MCF 10A (cell line): ENCODE data around the gene IL10RB. TPM values are rescaled to one million over a fixed set of nuclear protein-coding genes. Genes with fewer than 3 reads are reported as not detected.
A peak's percentile ranks its signal among the peaks of the same experiment; 100 is the strongest.

ENCODE experiments used
- BruUV-seq: library from RNA; stranded (reverse); fragments of 400-500 nt; replicated peaks from 2 replicates; lab custom pipeline; 2021; lab: Mats Ljungman, UMichigan
- CTCF ChIA-PET: fragments of 300-600 bp; sonication (Branson Sonifier 250); formaldehyde crosslinking; extraction: SDS; loops from one replicate; lab custom pipeline; 2021; ENCODE audit warnings: antibody characterized with exemption, inconsistent platforms; lab: Yijun Ruan, JAX
- POLR2A ChIA-PET: fragments of 300-600, 350-650 bp; sonication (Branson Sonifier 250); formaldehyde crosslinking; extraction: SDS; loops from one replicate; lab custom pipeline; 2020; ENCODE audit warnings: antibody characterized with exemption, inconsistent platforms; lab: Yijun Ruan, JAX
- DNase-seq: peaks from one replicate; pipeline ENCODE4 v3.0.0-alpha.2; 2018; ENCODE audit not compliant: unreplicated experiment
- H3K27ac Mint-ChIP-seq: one replicate; pipeline ENCODE4 v1.8.0; 2022; ENCODE audit warnings: mild to moderate bottlenecking, low read depth, mixed read lengths; ENCODE audit not compliant: unreplicated experiment
- H3K27me3 Mint-ChIP-seq: one replicate; pipeline ENCODE4 v1.8.0; 2022; ENCODE audit warnings: mixed read lengths; ENCODE audit not compliant: insufficient read depth, unreplicated experiment
- H3K36me3 Mint-ChIP-seq: one replicate; pipeline ENCODE4 v1.8.0; 2022; ENCODE audit warnings: mild to moderate bottlenecking, moderate library complexity, mixed read lengths; ENCODE audit not compliant: insufficient read depth, unreplicated experiment
- H3K4me1 Mint-ChIP-seq: one replicate; pipeline ENCODE4 v1.8.0; 2022; ENCODE audit warnings: mixed read lengths; ENCODE audit not compliant: insufficient read depth, unreplicated experiment
- H3K4me3 Mint-ChIP-seq: one replicate; pipeline ENCODE4 v1.8.0; 2022; ENCODE audit warnings: mild to moderate bottlenecking, moderate library complexity, mixed read lengths; ENCODE audit not compliant: unreplicated experiment
- H3K9me3 Mint-ChIP-seq: one replicate; pipeline ENCODE4 v1.8.0; 2022; ENCODE audit warnings: mixed read lengths; ENCODE audit not compliant: unreplicated experiment
- CTCF ChIP-seq: fragments of 200-600 bp; IDR thresholded peaks from one replicate; pipeline ENCODE4 v1.8.0; 2022; ENCODE audit warnings: antibody characterized with exemption, mild to moderate bottlenecking; ENCODE audit not compliant: unreplicated experiment
- intact Hi-C: fragments of 100-400 bp; cut with micrococcal nuclease; formaldehyde crosslinking; loops from 2 replicates; pipeline ENCODE4 v1.14.1; 2022
- total RNA-seq: library from RNA; stranded (reverse); gene quantifications from 2 replicates; pipeline ENCODE4 v1.2.3, GENCODE V29; 2022

Gene IL10RB
- total RNA-seq, 1 experiment from 2014 or later = 23.2 TPM

GRCh38 chr21:33267250-33267649 lies 1.1 kb downstream of the IL10RB start:
- ChIA-PET CTCF (interaction anchor here (0.7 to 1.9 kb wide), 4 partner anchors 37 to 108 kb away, joined by 3 to 6 read pairs (median 4); no protein-coding TSS in a partner anchor), POLR2A (interaction anchor here (0.6 to 6.2 kb wide), 8 partner anchors 20 to 508 kb away, joined by 3 to 53 read pairs (median 7); partner anchors contain the start of genes IFNAR1 and IFNAR2)
- DNase-seq = no peak
- Mint-ChIP-seq H3K4me1 (peaks cover 25% of the 10 kb centered on the region), H3K4me3 (peak overlapping the region; percentile 75), H3K27me3 (no peaks in the 10 kb centered on the region), H3K27ac (peak overlapping the region; percentile 63), H3K36me3 (peaks cover 31% of the 10 kb centered on the region), H3K9me3 (no peaks in the 10 kb centered on the region)
- intact Hi-C loops = no loop called here
- no peak for TF ChIP-seq CTCF
- no TSS peak for BruUV-seq

GRCh38 chr21:33268393-33268736 lies 2.2 kb downstream of the IL10RB start:
- Mint-ChIP-seq H3K27me3 (no peaks in the 10 kb centered on the region), H3K4me1 (peaks cover 25% of the 10 kb centered on the region), H3K27ac (peak overlapping the region; percentile 91), H3K36me3 (peaks cover 33% of the 10 kb centered on the region), H3K4me3 (peak overlapping the region; percentile 75), H3K9me3 (no peaks in the 10 kb centered on the region)
- ChIA-PET POLR2A (interaction anchor here (1.1 to 6.2 kb wide), 4 partner anchors 9 to 112 kb away, joined by 3 to 53 read pairs (median 11); partner anchors contain the start of gene IFNAR1), CTCF (interaction anchor here (1.9 kb wide), 1 partner anchor 65 kb away, joined by 6 read pairs; no protein-coding TSS in a partner anchor)
- no peak for TF ChIP-seq CTCF
- intact Hi-C loops = no loop called here
- DNase-seq = no peak
- BruUV-seq = no TSS peak

GRCh38 chr21:33268737-33269441 lies 2.7 kb downstream of the IL10RB start:
- no peak for TF ChIP-seq CTCF
- POLR2A ChIA-PET = interaction anchor here (0.6 to 6.2 kb wide), 11 partner anchors 9 to 499 kb away, joined by 3 to 53 read pairs (median 3); partner anchors contain the start of genes IFNAR1 and IFNAR2
- CTCF ChIA-PET = interaction anchor here (0.5 to 1.9 kb wide), 3 partner anchors 65 to 865 kb away, joined by 3 to 6 read pairs (median 3); no protein-coding TSS in a partner anchor
- no peaks in the 10 kb centered on the region for H3K9me3 Mint-ChIP-seq
- H3K27me3 Mint-ChIP-seq = no peaks in the 10 kb centered on the region
- peaks cover 25% of the 10 kb centered on the region for H3K4me1 Mint-ChIP-seq
- peaks cover 39% of the 10 kb centered on the region for H3K36me3 Mint-ChIP-seq
- peak overlapping the region; percentile 59 for H3K4me3 Mint-ChIP-seq
- no TSS peak for BruUV-seq
- peak overlapping the region; percentile 91 for H3K27ac Mint-ChIP-seq
- intact Hi-C loops = no loop called here
- DNase-seq = peak; percentile 90

- Mint-ChIP-seq H3K4me3 (no peak overlapping the region), H3K36me3 (peaks cover 44% of the 10 kb centered on the region), H3K27ac (no peak overlapping the region), H3K4me1 (peaks cover 21% of the 10 kb centered on the region), H3K9me3 (no peaks in the 10 kb centered on the region), H3K27me3 (no peaks in the 10 kb centered on the region)
- BruUV-seq = no TSS peak
- DNase-seq = no peak
- POLR2A ChIA-PET = interaction anchor here (3.1 to 6.2 kb wide), 2 partner anchors 15 to 54 kb away, joined by 14 to 53 read pairs; partner anchors contain the start of gene IFNAR1
- intact Hi-C loops = no loop called here
- TF ChIP-seq CTCF = no peak
- CTCF ChIA-PET = no interaction called here
These were observed 4.8 kb downstream of the IL10RB start for GRCh38 chr21:33270986-33271385.
